Activated CD4-positive, alpha-beta T cell treated with anti-CD3 and anti-CD28 coated beads for 1 hour (primary cell): ENCODE data around the gene SLC7A14.

ENCODE experiments used
- DNase-seq: peaks from one replicate; pipeline ENCODE4 v3.0.0-alpha.2; 2020

The SLC7A14 gene

DNA sequence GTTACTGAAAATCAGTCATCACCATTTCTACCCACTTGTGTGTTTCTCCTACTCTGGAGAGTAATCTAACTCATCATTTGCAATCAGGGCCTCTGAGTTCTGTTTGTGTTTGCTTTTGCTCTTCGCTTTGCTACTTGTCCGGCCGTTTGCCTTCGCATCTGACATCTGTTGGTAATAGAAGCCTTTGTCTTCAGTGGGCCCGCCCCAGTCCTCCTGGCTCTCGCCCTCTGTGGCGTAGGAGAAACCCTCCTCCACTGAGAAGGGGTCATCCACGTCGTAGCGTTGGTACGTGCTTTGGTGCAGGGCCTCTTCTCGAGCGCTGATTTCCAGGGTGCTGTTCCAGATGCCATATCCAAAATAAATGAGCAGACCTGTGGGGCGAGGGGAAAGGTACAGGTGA lies 118.9 kb downstream of the SLC7A14 start:
- DNase-seq: no peak

GRCh38 chr3:170465955-170466354 lies 119.9 kb downstream of the SLC7A14 start:
- DNase-seq: no peak

DNA sequence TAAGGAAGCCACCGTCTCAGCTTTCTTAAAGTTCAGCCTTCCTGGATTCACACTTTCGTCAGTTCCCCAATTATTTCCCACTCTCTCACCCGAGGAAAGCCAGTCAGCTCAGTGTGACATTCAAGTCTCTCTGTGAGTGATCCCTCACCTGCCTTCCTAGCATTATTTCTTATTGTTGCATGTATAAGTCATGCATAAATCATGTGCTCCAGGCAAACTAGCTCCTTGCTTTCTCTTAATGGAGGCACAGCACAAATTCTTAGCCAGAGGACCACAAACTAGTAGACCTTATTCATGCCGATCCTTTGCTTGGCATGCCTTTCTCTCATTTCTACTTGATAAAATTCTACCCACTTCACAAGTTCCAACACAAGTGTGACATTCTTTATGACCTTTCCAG lies 122.9 kb downstream of the SLC7A14 start:
- DNase-seq: no peak

DNA sequence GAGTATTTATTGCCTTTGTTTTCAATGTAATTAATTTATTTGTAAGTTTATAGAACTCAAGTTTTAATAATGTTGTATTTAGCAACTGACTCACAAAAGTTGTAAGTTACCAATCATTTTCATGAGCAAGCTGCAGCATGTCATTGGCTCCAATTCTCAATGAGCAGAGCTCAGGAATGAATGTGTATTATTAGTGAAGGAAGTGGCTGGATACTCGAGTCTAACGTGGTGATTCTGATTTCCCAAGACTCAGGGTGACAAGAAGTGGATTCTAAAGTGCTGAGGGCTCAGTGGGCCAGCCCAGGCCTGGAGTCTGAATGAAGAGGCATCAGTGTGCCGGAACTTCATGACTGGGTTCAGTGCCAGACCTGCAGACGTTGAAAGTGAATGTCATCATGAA lies 127.6 kb downstream of the SLC7A14 start:
- no peak for DNase-seq

DNA sequence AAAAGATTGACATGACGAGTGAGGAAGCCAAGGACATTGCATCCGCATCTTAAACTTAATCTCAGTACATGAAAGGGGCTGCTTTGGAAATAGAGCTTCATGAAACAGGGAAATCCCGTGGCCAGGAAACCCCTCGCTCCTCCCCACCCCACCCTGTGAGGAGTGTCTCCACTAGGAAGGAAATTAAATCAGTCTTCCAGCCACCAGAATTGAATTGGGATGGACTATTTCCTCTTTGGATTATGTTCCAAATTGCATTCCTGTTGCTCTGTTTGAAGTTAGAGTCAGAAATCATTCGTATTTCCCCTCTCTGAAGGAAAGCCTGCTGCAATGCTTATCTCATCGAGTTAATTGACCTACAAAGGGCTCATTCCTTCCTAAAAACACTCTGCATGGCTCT lies 131.4 kb downstream of the SLC7A14 start:
- DNase-seq: no peak

DNA sequence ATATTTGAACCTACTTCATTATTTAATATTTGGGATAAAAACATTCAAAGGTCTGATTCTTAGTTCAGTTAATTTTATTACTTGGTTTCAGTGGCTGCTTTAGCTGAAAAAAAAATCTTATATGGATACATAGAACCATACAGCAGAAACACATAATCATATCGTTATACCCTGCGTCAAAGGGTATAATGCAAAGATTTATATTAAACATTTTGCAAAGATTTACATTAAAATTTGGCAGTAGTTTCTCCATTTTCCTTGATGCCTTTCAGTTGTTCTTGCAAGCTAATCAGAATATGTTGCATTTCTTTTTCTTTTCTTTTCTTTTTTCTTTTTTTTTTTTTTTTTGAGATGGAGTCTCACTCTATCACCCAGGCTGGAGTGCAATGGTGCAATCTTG lies 135.8 kb downstream of the SLC7A14 start:
- no peak for DNase-seq

- no peak for DNase-seq
These were observed 137.3 kb downstream of the SLC7A14 start for GRCh38 chr3:170448584-170448983.

DNA sequence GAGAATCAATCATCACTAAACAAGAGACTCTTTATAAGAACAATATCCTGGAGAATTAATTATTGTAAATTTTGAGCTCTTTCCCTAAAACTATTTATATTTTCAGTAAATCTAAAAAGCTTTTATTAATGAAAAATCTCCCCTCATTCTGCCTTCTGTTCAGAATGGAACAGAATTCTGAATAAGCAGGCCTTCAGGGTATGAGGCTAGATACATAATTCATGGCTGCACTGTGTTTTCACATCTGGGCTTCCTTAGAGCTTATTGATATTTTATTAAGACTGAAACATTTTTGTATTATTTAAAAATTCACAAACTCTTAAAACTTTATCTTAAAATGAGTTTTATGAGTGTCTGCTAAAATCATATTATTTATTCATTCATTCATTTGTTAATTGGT lies 142.4 kb downstream of the SLC7A14 start:
- DNase-seq: no peak

GRCh38 chr3:170442947-170443346 lies 142.9 kb downstream of the SLC7A14 start:
- no peak for DNase-seq

DNA sequence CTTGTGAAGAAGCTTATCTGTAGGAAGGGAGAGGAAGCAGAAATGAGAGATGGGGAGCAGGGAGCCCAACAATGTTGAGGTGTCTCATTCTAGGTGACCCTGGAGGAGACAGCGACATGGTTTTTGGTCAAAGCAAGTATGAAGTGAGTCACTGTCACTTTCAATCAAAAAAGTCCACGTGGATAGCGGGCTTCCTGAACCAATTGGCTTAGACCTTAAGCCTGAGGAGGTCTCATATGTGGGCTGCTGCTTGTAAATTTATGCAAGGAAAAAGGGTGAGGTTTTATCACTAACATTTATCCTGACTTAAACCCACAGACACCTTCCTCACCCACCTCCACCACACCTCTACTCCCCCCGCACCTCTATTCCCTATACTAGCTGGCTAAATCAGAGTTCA lies 144.5 kb downstream of the SLC7A14 start:
- DNase-seq: no peak

DNA sequence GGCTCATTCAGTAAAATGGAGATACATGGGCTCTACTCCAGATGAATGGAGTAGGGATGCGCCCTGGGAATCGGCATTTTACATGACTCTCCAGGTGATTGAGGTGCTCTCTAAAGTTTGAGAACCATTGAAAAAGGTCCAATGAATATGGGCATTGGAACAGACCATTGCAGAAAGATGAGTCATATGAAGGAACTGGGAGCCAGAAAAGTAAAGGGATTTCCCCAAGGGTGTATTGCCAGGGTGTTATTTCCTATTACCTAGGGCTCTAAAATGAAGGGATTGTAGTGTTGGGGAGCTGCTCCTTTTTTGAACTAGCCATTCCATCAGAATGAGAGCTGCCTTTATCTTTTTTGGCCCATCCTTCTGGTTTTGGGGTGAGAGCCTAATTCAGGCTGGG lies 145.5 kb downstream of the SLC7A14 start:
- DNase-seq: no peak

DNA sequence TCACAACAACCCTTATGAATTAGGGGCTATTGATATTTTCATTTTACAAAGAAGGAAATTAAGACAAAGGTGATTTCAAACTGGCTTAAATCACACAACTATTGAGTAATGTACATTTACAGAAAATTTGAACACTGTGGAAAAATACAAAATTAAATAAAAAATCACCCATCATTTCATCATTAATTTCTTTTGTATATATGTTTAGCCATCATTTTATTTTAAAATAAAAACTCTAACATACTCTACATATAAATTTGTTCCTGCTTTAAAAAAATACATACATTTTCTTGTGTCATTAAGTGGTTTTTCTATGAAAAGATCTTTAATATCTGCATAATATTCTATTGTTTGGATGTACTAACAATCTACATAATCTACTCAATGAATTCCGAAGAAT lies 147.0 kb downstream of the SLC7A14 start:
- DNase-seq: no peak

GRCh38 chr3:170437696-170438407 lies 148.0 kb downstream of the SLC7A14 start:
- no peak for DNase-seq

DNA sequence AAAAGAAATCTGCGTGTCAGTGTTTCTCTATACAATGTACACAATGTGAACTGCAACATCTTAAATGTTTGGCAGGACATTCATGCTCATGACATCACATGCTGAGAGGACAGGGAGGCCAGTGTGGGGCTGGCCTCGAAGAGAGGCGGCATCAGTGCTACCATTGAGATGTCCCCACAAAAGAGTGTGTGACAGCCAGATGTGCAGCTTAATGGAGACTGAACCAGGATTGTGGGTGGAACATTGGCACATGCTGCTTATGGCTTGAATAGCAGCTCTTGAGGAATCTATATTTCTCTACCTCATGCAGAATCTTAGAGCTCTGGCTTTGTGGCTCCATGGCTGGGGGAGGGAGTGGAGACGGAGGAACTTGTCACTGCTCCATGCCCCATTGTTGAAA lies 148.7 kb downstream of the SLC7A14 start:
- no peak for DNase-seq

GRCh38 chr3:170436697-170437096 lies 149.2 kb downstream of the SLC7A14 start:
- no peak for DNase-seq

DNA sequence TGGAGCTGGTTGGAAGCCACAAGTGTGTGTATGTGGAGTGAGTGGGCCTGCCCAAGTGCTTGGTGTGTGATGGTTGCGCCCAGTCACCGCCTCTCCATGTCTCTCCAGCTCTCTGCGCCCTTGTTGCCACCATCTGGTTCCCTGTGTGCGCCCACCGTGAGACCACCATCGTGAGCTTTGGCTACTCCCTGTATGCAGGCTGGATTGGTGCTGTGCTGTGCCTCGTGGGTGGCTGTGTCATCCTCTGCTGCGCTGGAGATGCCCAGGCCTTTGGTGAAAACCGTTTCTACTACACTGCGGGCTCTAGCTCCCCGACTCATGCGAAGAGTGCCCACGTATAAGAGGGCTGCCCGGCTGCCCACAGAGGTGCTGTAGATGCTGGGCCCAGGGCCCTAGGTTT lies 153.5 kb downstream of the SLC7A14 start:
- no peak for DNase-seq

GRCh38 chr3:170431054-170431453 lies 154.8 kb downstream of the SLC7A14 start:
- DNase-seq: no peak

DNA sequence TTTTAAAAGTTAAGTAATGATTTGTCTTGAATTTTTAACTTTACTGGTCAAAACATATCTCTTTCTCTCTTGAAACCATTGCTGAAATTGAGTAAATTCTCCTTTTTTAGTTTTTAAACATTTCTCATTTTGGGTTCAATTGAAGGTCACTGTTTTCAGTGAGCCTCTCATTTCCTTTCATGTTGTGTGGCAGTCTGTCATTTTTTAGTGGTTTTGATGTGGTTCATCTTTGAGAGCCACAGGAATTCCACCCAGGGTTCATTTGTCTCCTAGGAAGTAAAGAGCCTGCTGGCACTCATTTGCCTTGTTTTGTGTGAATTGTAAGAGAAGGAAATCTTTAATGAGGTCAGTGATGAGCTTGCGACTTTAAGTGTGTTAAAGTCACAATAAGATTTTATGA lies 156.8 kb downstream of the SLC7A14 start:
- DNase-seq: no peak

DNA sequence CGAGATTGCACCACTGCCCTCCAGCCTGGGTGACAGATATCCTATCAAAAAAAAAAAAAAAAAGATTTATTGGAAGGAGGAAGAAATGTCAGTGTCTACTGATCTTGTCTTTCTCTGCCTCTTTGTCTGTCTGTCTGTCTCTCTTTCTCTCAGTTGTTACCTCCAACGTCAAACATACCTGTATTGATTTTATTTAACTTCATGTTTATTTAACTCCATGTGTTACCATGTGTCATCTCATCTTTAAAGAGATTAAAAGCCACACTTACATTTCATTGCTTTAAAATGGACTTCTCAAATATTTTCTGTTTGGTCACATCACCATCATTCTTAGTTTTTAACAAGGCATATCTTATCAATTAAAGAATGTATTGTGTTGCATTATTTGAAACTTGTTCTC lies 157.8 kb downstream of the SLC7A14 start:
- no peak for DNase-seq

DNA sequence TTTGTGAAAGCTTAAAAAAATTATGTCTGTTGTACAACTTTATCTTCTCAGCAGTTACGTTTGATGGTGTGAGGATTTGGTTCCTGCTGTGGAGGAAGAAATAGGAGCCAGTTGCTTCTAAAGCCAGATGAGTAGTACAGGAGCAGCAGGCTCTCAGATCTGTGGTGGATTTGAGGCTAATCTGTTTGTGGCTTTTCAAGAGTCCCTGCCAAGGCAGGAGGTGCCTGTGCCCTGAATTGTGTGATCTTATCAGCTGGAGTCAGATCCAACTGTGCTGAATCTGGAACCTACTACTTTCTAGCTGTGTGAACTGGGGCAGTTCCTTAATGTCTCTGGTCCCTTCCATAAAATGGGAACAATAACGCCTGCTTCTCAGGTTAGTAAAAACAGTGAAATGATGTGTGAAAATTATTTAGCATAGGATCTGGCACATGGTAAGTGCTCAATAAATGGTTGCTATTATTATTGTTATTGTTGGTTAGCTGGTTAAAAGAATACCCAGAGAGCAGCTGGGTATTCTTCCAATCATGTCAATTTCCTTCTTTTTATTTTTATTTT lies 159.6 kb downstream of the SLC7A14 start:
- DNase-seq: no peak

DNA sequence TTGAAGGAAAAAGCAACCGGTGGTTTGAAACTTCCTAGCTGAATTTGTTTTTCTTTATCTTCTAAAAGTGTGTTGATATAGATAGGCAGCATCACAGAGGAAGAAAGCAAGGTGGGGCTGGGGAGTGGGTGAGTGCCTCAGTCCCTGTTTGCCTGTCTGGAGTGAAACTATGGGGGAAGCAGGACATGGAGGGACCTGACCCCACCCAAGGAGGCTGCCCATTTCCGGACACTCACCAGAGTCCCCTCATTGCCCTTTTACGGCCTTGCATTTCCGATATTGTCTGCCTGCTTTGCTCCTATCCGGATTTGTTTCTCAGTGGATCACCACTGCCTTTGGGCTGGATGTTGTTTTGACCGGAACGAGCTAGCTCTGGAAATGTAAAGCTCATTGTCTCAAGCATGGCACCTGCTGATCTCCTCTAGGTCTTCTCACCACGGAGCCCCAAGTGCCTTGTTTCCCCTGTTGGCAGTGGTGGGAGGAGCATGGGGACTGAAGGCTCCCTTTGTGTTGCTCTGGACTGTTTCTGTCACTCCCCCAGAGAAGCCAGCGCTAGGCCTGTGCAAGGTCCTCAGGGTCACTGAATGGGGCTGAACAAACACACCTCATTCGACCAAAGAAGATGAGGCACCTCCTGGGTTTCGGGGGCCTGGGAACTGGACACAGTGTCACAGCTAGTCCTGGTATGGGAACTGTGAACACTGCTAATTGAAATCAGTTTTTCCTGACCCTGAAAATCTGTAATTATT lies 160.2 kb downstream of the SLC7A14 start:
- DNase-seq: no peak

DNA sequence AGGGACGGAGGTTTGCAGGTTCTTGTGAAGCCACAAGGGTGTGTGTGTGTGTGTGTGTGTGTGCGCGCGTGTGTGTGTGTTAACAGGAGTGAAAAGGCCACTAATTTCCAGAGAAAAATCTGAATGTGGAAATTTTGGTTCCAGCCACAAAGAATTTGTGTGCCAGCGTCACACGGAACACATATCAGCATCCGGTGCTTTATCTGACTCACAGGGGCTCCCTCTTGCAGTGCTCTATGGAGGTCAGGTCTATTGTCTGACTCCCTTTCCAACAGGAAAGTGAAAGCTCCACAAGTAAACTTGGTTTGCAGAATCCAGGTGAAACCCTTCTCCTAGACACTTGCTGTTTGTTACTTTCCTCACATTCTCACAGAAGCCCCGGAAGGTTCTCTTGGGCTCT lies 161.0 kb downstream of the SLC7A14 start:
- no peak for DNase-seq

- DNase-seq: no peak
These were observed 162.8 kb downstream of the SLC7A14 start for GRCh38 chr3:170423001-170423615.

DNA sequence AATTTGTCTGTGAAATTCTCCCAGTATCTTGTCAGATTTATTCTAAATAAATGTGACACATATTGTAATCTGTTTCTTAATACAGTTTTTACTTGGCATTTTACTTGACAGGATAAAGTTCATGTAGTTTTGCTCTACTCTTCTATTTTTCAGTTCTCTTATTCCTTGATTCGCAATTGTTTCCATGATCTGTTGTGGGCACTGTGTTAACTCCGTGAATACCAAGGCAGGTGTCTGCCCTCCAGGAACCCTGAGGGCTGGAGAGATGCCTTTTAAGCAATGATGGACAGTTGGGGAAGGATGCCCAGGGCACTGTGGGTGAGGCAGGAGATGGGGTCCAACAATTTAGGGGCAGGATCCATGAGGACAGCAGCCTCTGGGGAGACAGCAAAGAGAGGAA lies 164.1 kb downstream of the SLC7A14 start:
- DNase-seq: no peak
